Rectal smooth muscle tissue (tissue), 1 donor: ENCODE data around the gene SLC13A4.

Experiments
- H3K27ac ChIP-seq: one replicate; pipeline ENCODE4 v1.7.0; 2013; ENCODE audit warnings: low read depth, low read length, inconsistent platforms
- H3K27me3 ChIP-seq: one replicate; pipeline ENCODE4 v1.7.0; 2013; ENCODE audit warnings: low read length; ENCODE audit not compliant: control insufficient read depth, insufficient read depth
- H3K36me3 ChIP-seq: one replicate; pipeline ENCODE4 v1.7.0; 2013; ENCODE audit warnings: low read length; ENCODE audit not compliant: control insufficient read depth, insufficient read depth
- H3K4me1 ChIP-seq: one replicate; pipeline ENCODE4 v1.7.0; 2013; ENCODE audit warnings: low read length; ENCODE audit not compliant: control insufficient read depth, insufficient read depth
- H3K4me3 ChIP-seq: one replicate; pipeline ENCODE4 v1.7.0; 2013; ENCODE audit warnings: low read length
- H3K9ac ChIP-seq: one replicate; pipeline ENCODE4 v1.7.0; 2013; ENCODE audit warnings: low read length

SLC13A4 gene

DNA sequence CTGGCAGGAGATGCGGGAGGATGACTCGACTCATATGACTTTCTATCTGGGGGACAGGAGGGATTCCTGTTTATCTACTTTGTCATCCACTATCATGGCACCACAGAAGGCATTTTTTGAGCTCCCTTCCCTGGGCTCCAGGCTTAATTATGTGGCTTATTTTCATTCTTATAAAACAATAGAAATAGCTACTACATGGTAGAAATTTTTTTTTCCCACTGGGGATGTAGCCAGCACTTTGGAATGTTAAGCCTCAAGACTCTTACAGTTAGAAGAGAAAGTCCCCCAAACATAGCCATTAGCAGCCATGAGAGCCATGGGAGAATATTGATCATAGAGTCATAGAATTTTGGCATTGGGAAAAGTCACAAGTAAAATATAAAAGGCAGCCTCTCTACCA, 35.3 kb upstream of the SLC13A4 start:
- no peaks in the 10 kb centered on the region for H3K36me3 ChIP-seq
- no peak overlapping the region for H3K27ac ChIP-seq
- peaks cover 9% of the 10 kb centered on the region for H3K4me1 ChIP-seq
- H3K9ac ChIP-seq = no peak overlapping the region
- no peak overlapping the region for H3K4me3 ChIP-seq
- no peaks in the 10 kb centered on the region for H3K27me3 ChIP-seq

DNA sequence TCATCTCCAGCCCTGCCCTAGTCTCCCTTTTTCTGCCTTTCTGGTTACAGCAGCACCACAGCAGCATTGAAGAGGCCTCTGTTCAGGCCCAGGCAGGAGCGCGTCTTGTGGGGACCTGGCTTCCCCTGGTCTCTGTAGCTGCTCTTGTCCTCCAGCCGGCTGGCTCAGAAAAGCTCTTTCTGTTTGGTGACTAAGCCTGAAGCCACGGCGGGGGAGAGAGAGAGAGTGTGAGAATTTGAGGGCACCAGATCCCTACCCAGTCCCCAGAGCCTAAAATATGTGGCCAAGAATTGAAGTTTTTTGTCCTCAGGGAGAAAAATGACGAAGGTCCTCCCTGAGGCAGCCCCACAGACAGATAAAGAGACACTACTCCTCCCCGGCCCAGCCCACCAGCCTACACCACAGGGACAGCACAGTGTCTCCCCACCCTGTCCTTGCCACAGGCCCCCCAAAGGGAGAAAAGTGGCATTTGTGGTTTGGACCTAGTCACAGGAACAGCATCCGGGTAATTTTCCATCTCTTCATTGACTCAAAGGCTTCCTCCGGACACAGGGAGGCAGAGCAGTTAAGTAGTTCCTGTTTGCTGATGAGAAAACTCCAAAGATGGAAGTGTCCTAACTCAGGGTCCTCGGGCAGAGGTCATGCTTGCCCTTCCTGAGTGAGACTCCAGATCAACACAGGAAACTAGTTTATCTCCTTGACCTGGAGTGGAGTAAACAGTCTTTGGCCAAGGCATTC, 33.9 kb upstream of the SLC13A4 start:
- H3K27me3 ChIP-seq = no peaks in the 10 kb centered on the region
- no peak overlapping the region for H3K9ac ChIP-seq
- H3K36me3 ChIP-seq = no peaks in the 10 kb centered on the region
- peaks cover 9% of the 10 kb centered on the region for H3K4me1 ChIP-seq
- H3K27ac ChIP-seq = no peak overlapping the region
- H3K4me3 ChIP-seq = no peak overlapping the region

DNA sequence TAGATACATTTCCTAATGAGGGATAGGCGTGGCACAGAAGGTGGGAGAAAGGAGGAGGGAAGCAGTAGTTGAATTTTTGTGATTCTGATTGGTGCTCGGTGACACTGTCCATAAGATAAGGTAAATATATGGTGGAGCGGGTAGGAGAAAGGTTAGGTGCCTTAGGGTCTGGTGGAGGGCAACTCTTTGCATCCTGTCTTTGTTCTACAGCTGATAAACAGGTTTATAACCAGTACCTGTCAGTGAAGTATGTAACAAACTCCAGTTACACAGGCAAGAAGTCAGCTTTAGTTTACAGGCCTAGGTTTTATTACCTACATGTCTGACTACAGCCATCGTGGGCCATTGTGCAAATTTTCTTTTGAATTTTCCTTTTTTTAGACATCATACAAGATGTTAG, 31.5 kb upstream of the SLC13A4 start:
- H3K4me1 ChIP-seq = peaks cover 19% of the 10 kb centered on the region

DNA sequence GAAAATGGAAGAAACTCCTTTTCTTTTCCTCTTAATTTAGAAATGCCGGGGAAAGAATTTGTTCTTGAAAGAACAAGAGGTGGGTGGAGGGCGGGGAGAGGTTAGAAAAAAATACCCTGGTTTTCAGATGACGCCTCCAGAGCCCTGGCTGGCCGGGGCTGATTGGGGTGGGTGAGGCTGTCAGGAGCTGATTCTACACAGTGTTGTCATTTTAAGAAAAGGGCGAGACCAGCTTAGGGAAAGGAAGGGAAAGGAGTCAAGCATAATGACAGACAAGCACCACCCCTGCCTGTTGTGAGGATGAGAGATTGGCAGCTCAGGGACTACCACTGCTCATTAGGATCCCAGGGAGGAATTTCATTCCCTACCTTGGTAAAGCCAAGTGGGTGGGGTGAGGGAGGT, 30.5 kb upstream of the SLC13A4 start:
- Histone ChIP-seq H3K4me1 (peaks cover 19% of the 10 kb centered on the region), H3K9ac (no peak overlapping the region), H3K27me3 (no peaks in the 10 kb centered on the region), H3K27ac (peak overlapping the region; percentile 59), H3K4me3 (peak overlapping the region; percentile 5), H3K36me3 (no peaks in the 10 kb centered on the region)

More for the DNA sequence above, 31.5 kb upstream of the SLC13A4 start:
- Histone ChIP-seq H3K27me3 (no peaks in the 10 kb centered on the region), H3K4me3 (no peak overlapping the region), H3K27ac (no peak overlapping the region), H3K36me3 (no peaks in the 10 kb centered on the region), H3K9ac (no peak overlapping the region)

DNA sequence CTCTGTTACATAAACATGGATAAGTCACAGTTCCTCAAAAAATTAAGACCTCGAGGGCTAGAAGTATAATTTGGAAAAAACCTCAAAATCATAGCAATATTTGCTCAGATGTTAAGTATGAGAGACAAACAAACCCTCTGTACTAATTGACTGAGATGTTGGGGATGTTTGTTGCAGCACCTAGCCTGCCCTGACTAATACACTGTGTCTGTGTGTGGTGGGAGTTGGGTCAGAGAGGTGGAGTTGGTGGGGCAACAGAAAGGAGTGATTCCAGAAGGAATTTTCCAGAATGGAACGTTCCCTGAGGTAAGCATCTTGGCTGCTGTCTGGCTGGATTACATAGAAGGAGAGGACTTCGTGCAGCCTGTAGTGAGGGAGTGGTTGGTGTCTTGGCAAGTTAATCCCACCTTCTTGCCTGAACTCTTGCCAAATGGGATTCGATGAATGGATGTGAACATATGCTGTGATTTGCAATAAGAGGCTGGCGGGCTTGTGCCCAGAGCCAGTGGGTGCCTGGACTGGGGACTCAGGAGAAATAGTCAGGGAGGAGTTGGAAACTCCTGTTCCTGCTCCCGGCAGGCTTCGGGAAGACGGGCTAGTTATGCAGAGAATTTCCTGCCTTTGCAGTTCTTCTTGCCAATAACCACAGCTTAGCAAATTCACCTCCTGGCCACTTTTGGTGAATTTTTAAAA, 29.9 kb upstream of the SLC13A4 start:
- Histone ChIP-seq H3K27me3 (no peaks in the 10 kb centered on the region), H3K4me1 (peaks cover 19% of the 10 kb centered on the region), H3K4me3 (no peak overlapping the region), H3K27ac (peak overlapping the region; percentile 54), H3K36me3 (no peaks in the 10 kb centered on the region), H3K9ac (no peak overlapping the region)

DNA sequence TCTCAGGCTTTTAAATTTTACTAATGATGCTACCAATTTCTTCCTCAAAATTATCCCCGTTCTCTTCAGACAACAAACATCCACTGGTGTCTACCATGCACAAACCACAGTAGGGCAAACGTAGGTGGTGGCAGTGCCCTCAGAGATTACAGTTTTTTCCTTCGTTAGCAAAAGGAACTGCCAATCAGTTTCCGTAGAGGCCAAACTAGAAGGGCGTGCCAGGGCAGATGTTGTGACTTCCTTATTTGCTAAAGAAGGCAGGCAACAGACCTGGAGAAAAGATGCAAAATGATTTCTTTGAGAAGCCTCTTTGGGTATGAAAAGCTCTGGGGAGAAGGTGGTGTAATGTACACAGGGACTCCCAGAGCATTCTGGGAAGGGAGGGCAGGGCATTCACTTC, 28.2 kb upstream of the SLC13A4 start:
- no peaks in the 10 kb centered on the region for H3K36me3 ChIP-seq
- H3K4me3 ChIP-seq = no peak overlapping the region
- no peaks in the 10 kb centered on the region for H3K27me3 ChIP-seq
- H3K4me1 ChIP-seq = peaks cover 19% of the 10 kb centered on the region
- H3K27ac ChIP-seq = no peak overlapping the region
- no peak overlapping the region for H3K9ac ChIP-seq

DNA sequence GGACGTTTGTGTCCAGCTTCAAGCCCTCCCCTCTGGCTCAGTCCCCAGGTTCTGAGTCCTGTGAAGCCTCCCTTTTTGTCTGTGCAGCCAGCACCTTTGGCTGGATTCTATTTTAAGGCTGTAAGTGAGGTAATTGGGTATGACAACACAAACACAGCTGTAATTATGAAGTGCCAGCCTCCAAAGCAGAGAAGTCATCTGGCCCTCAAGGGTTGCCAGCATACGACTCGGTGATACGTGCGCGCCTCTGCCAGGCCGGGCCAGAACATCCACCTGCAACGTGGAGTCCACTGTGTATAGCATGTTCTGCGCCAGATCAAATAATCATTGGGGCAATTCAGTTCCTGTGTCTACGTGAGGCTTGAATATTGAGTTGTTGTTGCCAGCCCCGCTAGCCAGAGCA, 27.4 kb upstream of the SLC13A4 start:
- H3K4me1 ChIP-seq = peaks cover 19% of the 10 kb centered on the region
- no peak overlapping the region for H3K9ac ChIP-seq
- peak overlapping the region; percentile 60 for H3K27ac ChIP-seq
- H3K27me3 ChIP-seq = no peaks in the 10 kb centered on the region
- no peaks in the 10 kb centered on the region for H3K36me3 ChIP-seq
- no peak overlapping the region for H3K4me3 ChIP-seq

DNA sequence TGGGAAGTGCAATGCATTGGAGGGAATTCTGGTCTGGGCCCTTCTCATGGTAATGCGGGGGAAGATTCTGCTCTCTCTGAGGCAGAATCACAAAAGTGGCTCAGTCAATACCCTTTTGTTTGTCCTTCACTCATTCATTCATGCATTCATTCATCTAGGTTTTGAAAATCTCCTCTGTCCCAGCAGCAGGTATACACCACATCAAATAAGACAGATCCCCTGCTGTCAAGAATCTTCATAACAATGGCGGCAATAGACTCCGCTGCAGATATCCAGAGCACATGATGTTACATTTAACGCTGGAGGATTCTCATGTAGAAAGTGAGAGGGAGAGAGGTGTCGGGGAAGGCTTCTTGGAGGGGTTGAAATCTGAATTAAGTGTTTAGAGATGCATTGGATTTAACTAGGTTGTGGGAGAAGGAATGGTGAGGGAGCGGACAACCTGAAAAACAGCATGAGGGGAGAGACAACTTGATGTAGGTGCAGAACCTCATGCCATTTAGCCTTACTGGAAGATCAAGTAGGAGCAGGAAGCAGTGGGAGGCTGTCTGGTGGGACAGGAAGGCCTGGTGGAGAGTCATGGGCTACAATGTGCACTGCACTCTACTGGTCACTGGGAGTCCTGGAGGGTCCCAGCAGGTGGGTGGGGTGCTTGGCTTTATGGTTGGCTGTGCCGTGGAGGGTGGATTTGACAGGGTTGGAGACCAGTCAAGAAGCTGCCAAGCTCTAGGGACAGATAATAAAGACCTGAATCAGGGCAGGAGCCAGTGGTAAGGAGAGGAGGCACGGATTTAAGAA, 25.8 kb upstream of the SLC13A4 start:
- Histone ChIP-seq H3K4me1 (peaks cover 17% of the 10 kb centered on the region), H3K27ac (no peak overlapping the region), H3K36me3 (no peaks in the 10 kb centered on the region), H3K27me3 (no peaks in the 10 kb centered on the region), H3K9ac (no peak overlapping the region), H3K4me3 (no peak overlapping the region)

DNA sequence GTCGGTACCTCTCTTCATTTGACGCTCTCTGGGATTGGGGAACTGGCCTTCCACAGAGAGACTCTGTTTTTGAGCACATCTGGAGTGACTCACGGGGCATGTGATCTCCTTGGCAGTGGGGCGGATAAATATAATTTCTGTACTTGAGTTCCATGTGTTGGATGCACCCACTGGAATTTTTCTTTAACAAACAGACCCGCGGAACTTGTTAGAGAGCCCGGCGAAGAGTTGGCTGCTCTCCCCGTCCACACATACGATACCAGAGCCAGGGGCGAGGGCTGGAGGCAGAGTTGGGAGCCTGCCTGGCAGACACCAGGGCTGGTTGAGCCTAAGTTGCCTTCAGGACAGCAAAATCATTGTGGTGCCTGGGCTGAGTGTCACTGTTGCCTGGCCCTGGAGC, 20.8 kb upstream of the SLC13A4 start, which contains the start of gene FAM180A:
TSS of gene FAM180A (minus strand) at position 44 of the 400 bp plus-strand sequence. CDS start 233 bp downstream, outside the sequence.
- Histone ChIP-seq H3K4me3 (peak within 1 kb of the TSS; percentile 55), H3K4me1 (peaks cover 9% of the 10 kb centered on the region), H3K27me3 (no peaks in the 10 kb centered on the region), H3K36me3 (no peaks in the 10 kb centered on the region), H3K27ac (peak within 1 kb of the TSS; percentile 88), H3K9ac (no peak within 1 kb of the TSS)

DNA sequence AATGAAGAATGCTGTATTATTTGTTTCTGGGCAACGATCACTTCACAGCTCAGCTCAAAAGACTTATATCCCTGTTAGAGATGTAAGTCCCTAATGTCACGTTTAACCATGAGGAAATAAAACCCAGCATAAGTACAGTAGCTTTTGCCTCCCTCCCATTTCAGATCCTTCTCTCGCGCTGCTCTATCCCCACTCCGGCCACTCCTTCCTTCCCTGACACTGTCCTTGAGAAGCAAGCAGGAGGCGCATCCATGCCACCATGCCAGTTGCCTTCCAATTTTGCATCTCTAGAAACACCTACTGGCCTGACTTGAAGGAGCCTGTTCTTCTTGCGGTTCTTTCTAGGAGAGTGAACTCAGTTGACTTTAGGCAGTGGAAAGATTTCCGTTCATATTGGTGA, 19.4 kb upstream of the SLC13A4 start:
- no peak overlapping the region for H3K27ac ChIP-seq
- H3K4me1 ChIP-seq = peaks cover 9% of the 10 kb centered on the region
- no peak overlapping the region for H3K4me3 ChIP-seq
- no peaks in the 10 kb centered on the region for H3K36me3 ChIP-seq
- no peak overlapping the region for H3K9ac ChIP-seq
- no peaks in the 10 kb centered on the region for H3K27me3 ChIP-seq

DNA sequence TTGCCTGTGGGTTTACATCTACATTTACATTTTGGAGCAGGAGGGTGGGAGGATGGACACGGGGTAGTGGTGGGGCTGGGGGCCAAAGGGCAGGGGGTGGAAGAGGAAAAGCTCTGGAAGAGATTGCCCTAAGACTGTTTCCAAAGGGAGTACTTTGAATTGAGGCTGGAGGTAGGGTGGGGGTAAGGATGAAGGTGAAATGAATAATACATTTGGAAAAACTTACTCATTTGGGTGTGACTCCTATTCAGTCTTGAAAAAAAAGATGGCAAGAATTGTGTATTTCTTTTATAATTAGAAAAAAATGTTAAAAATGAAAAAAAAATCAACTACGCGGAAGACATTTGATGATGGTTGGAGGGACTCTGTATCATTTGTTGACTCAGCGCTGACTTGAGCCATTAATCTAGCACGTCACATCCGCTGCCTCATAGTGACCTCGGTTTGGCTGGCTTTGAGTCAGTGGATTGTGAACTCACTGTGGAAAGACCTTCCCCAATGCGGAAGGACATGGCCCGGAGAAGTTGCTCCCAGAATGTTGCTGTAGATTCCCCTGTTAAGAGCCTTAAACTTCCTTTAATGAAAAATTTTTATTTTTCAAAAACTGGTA, 17.8 kb upstream of the SLC13A4 start:
- Histone ChIP-seq H3K36me3 (no peaks in the 10 kb centered on the region), H3K27me3 (no peaks in the 10 kb centered on the region), H3K27ac (no peak overlapping the region), H3K4me1 (peaks cover 9% of the 10 kb centered on the region), H3K9ac (no peak overlapping the region), H3K4me3 (no peak overlapping the region)
